Endothelial cell (in vitro differentiated cells): ENCODE data around the gene LNX2. TPM values are rescaled to one million over a fixed set of nuclear protein-coding genes. Genes with fewer than 3 reads are reported as not detected.

Experiments
- DNase-seq: peaks from one replicate; pipeline ENCODE4 v3.0.0; 2021; ENCODE audit warnings: low spot score
- H3K27ac Mint-ChIP-seq: one replicate; pipeline ENCODE4 v1.8.0; 2021; ENCODE audit warnings: mixed read lengths, inconsistent platforms; ENCODE audit not compliant: unreplicated experiment
- H3K27me3 Mint-ChIP-seq: one replicate; pipeline ENCODE4 v1.8.0; 2021; ENCODE audit warnings: mild to moderate bottlenecking, moderate library complexity, mixed read lengths, inconsistent platforms; ENCODE audit not compliant: unreplicated experiment
- H3K36me3 Mint-ChIP-seq: one replicate; pipeline ENCODE4 v1.8.0; 2021; ENCODE audit warnings: mild to moderate bottlenecking, low read depth, mixed read lengths, inconsistent platforms; ENCODE audit not compliant: unreplicated experiment
- H3K4me1 Mint-ChIP-seq: one replicate; pipeline ENCODE4 v1.8.0; 2021; ENCODE audit warnings: mild to moderate bottlenecking, mixed read lengths, inconsistent platforms; ENCODE audit not compliant: unreplicated experiment
- H3K4me3 Mint-ChIP-seq: one replicate; pipeline ENCODE4 v1.8.0; 2021; ENCODE audit warnings: mild to moderate bottlenecking, mixed read lengths, inconsistent platforms; ENCODE audit not compliant: unreplicated experiment
- H3K9me3 Mint-ChIP-seq: one replicate; pipeline ENCODE4 v1.8.0; 2021; ENCODE audit warnings: mixed read lengths, inconsistent platforms; ENCODE audit not compliant: unreplicated experiment
- total RNA-seq: library from RNA; stranded (reverse); fragmentation: NEBNext Ultra II Directional; extraction: Animal tissue kit (Norgen Biotek cat#: 25700); gene quantifications from one replicate; pipeline ENCODE4 v1.2.1, GENCODE V29; 2021; ENCODE audit not compliant: unreplicated experiment
- TF ChIP-seq, protein P1 (sequence below): fragments of 200-600 bp; sonication (generic); IDR thresholded peaks from one replicate; pipeline ENCODE4 v1.5.0; 2021; ENCODE audit warnings: antibody characterized with exemption; ENCODE audit not compliant: unreplicated experiment

LNX2 gene
- total RNA-seq, 1 donor from 2014 or later: 14.0 TPM

DNA sequence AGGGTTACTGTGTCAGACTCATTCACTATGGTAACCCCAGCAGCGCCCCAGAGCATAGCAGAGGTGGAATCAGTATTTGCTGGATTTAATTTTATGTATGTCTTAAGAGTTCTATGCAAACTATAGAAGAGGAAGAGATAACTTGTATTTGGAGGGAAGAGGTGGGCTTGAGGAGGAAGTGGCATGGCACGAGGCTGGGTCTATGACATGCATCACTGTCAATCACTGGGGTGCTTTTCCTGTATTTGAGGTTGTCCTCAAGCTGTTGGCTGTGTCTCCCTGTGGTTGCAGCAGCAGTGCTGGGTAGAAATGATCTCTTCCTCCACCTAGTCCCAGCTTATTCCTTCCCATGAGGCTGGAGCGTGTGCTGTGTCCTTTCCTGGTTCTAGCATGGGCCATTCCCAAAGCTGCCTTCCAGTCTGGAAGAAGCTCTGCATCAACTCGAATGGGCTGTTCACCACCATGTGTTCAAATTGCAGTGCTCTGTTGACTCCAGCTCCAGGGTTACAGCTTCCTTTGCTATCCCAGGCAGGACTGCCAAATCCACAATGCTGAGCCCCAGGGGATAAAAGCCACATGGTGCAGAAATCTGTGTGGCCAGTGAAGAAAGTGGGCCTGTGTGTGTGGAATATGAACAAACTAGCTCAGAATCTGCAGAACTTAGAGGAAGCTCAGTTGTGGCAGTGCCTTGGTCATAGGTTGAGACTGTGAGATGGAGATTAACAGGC, 96.8 kb downstream of the LNX2 start:
- no peak for DNase-seq
- no peak overlapping the region for H3K4me3 Mint-ChIP-seq
- peaks cover 7% of the 10 kb centered on the region for H3K36me3 Mint-ChIP-seq
- no peaks in the 10 kb centered on the region for H3K27me3 Mint-ChIP-seq
- TF ChIP-seq, protein P1, sequence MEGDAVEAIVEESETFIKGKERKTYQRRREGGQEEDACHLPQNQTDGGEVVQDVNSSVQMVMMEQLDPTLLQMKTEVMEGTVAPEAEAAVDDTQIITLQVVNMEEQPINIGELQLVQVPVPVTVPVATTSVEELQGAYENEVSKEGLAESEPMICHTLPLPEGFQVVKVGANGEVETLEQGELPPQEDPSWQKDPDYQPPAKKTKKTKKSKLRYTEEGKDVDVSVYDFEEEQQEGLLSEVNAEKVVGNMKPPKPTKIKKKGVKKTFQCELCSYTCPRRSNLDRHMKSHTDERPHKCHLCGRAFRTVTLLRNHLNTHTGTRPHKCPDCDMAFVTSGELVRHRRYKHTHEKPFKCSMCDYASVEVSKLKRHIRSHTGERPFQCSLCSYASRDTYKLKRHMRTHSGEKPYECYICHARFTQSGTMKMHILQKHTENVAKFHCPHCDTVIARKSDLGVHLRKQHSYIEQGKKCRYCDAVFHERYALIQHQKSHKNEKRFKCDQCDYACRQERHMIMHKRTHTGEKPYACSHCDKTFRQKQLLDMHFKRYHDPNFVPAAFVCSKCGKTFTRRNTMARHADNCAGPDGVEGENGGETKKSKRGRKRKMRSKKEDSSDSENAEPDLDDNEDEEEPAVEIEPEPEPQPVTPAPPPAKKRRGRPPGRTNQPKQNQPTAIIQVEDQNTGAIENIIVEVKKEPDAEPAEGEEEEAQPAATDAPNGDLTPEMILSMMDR: no peak
- peaks cover 14% of the 10 kb centered on the region for H3K4me1 Mint-ChIP-seq
- H3K9me3 Mint-ChIP-seq: no peaks in the 10 kb centered on the region
- H3K27ac Mint-ChIP-seq: no peak overlapping the region

DNA sequence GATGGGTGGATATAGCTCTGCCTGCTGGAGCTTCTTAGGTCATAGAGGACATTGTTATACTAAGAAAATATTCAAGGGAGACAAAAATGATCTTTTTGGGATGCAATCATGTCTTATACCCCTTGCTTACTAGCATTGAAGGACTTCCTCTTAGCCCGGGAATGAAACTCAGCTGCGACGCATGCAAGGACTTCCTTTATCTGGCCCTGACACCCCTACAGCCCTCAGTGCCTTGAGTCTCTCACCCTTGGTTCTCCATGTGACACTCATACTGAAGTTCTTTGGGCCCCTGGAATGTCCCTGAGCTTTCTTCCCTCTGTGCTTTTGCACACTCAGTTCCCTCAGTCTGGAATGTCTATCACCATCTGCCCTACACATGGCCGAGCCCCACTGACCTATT, 97.5 kb downstream of the LNX2 start:
- peaks cover 2% of the 10 kb centered on the region for H3K36me3 Mint-ChIP-seq
- H3K4me3 Mint-ChIP-seq: no peak overlapping the region
- H3K4me1 Mint-ChIP-seq: peaks cover 14% of the 10 kb centered on the region
- no peak for DNase-seq
- no peaks in the 10 kb centered on the region for H3K27me3 Mint-ChIP-seq
- TF ChIP-seq, protein P1: no peak
- H3K27ac Mint-ChIP-seq: no peak overlapping the region
- H3K9me3 Mint-ChIP-seq: no peaks in the 10 kb centered on the region

DNA sequence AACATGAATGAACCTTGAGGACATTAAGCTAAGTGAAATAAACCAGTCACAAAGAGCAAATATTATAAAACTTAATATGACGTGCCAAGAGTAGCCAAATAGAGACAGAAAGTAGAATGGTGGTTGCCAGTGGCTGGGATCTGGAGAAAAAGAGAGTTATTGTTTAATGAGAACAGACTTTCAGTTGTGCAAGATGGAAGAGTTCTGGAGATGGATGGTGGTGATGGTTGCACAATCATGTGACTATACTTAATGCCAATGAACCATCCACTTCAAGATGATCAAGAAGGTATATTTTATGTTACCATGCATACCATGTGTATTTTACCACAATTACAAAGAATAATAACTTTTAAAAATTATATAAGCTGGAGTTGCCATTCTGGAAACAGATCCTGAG, 104.2 kb downstream of the LNX2 start:
- Mint-ChIP-seq H3K27me3 (no peaks in the 10 kb centered on the region), H3K4me3 (no peak overlapping the region)
- TF ChIP-seq, protein P1: no peak

DNA sequence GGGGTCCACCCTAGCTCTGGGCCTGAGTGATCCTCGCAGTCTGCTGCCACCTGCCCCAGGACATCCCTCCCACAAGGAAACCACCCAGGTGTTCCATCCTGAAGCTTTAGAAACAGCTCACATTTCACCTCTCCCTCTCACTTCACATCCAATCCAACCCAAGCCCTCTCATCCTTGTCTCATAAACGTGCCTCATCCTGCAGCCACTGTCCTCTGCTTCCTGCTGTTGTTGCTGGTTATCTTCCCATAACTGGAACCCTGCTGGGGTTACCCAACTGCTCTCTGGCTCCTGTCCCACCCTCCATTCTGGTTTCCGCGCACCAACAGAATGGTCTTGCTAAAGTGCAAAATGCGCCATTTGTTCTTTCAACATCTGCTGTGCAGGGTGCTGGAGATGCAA, 110.2 kb downstream of the LNX2 start:
- no peak overlapping the region for H3K4me3 Mint-ChIP-seq
- peaks cover 4% of the 10 kb centered on the region for H3K27me3 Mint-ChIP-seq
- no peaks in the 10 kb centered on the region for H3K9me3 Mint-ChIP-seq
- H3K4me1 Mint-ChIP-seq: no peaks in the 10 kb centered on the region
- H3K27ac Mint-ChIP-seq: no peak overlapping the region
- DNase-seq: no peak
- H3K36me3 Mint-ChIP-seq: no peaks in the 10 kb centered on the region
- TF ChIP-seq, protein P1: no peak

More for the DNA sequence above, 104.2 kb downstream of the LNX2 start:
- H3K4me1 Mint-ChIP-seq: no peaks in the 10 kb centered on the region
- H3K27ac Mint-ChIP-seq: no peak overlapping the region
- no peak for DNase-seq
- H3K9me3 Mint-ChIP-seq: no peaks in the 10 kb centered on the region
- no peaks in the 10 kb centered on the region for H3K36me3 Mint-ChIP-seq

DNA sequence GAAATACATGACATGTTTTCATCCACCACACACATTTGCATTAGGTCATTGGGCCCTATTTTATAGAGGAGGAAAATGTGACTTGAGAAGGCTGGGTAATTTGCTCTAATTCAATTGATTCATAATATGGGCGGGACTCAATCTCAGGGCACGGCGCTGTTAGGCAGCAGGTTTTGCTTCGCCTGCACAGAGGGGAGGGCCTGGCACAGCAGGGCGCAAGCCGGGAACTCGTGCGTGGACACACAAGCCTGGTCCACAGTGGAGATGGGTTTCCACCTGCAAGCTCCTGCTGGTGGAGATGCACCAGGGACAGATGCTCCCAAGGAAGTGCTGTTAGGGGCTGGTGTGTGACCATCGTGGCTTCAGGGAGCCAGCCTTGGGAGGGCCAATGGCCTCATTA, 111.5 kb downstream of the LNX2 start:
- no peak overlapping the region for H3K4me3 Mint-ChIP-seq

More for the DNA sequence above, 111.5 kb downstream of the LNX2 start:
- no peaks in the 10 kb centered on the region for H3K9me3 Mint-ChIP-seq
- TF ChIP-seq, protein P1: no peak
- H3K36me3 Mint-ChIP-seq: no peaks in the 10 kb centered on the region
- H3K4me1 Mint-ChIP-seq: no peaks in the 10 kb centered on the region
- peaks cover 4% of the 10 kb centered on the region for H3K27me3 Mint-ChIP-seq
- no peak for DNase-seq
- no peak overlapping the region for H3K27ac Mint-ChIP-seq
